Measurements from ENCODE around the gene IL36A.
A peak's percentile ranks its signal among the peaks of the same experiment; 100 is the strongest.

IL36A gene, protein sequence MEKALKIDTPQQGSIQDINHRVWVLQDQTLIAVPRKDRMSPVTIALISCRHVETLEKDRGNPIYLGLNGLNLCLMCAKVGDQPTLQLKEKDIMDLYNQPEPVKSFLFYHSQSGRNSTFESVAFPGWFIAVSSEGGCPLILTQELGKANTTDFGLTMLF

DNA sequence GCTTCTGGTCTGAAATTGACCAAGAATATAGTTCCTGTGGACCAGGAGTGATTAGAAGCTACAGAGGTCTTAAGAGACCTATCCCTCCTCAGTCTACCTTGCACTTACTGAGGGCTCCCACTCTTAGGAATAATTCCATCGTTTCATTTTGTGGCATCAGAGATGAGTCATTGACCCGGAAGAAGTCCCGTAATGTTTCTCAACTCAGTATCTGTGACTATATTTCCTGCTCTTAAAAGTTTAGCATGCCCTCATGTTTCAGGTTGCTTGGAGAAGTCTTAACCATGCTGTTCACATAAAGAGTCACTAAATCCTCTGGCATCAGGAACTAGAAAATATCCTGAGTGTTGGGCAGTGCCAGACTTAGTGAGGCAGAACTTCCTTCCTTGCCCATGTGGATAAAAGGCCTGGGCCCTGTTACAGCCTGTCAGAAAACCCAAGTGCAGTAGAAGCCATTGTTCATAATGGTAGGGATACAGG lies at the start of gene IL36A:
Gene IL36A (plus strand): TSS at position 430 of the 480 bp plus-strand sequence. CDS start 413 bp downstream, outside the sequence.
- H3K4me3 ChIP-seq, result no peak within 1 kb of the TSS
- no peaks in the 10 kb centered on the region for H4K20me1 ChIP-seq
- no peak within 1 kb of the TSS for H3K9ac ChIP-seq
- H3K27ac ChIP-seq, result no peak within 1 kb of the TSS
- no peaks in the 10 kb centered on the region for H3K36me3 ChIP-seq
- no peak for TF ChIP-seq Cebpa-rat (IDR thresholded peaks at IDR 0.05)
- H3K9me3 ChIP-seq (replicated peaks in 1 of 11), result peaks cover 8 to 16% (median 15%) of the 10 kb centered on the region in 11 experiments
- H3K4me1 ChIP-seq, result no peaks in the 10 kb centered on the region
- H3K4me2 ChIP-seq, result no peak within 1 kb of the TSS
- H3K27me3 ChIP-seq, result no peaks in the 10 kb centered on the region

DNA sequence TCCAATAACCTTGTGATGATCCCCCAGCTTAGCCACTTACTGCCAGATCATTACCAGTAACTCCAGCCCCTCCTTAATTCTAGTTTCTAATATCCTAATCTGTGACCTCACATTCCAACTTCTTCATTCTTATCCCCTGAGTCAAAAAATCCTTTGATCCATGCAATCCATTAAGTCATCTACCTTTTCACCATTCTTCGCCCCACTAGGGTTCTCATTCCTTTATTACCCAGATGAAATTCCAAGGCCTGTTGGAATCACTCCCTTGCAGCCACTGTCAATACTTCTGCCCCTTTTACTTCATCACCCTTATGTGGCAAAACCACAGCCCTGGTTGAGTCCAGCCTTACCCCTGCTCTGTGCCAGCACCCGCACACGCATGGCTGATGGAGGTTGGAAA lies 47.7 kb upstream of the IL36A start:
- no peak for TF ChIP-seq Cebpa-rat (IDR thresholded peaks at IDR 0.05)
- Histone ChIP-seq H3K27me3 (no peaks in the 10 kb centered on the region), H3K36me3 (no peaks in the 10 kb centered on the region), H3K9ac (no peak overlapping the region), H3K4me2 (no peak overlapping the region), H3K4me3 (no peak overlapping the region), H4K20me1 (no peaks in the 10 kb centered on the region), H3K9me3 (replicated peaks in 1 of 11) (peaks cover 0 to 2% (median 0%) of the 10 kb centered on the region in 11 experiments; a peak in 1 of 22 replicates), H3K27ac (no peak overlapping the region), H3K4me1 (peaks cover 0 to 10% (median 4%) of the 10 kb centered on the region in 10 experiments; a peak in 9 of 20 replicates)

DNA sequence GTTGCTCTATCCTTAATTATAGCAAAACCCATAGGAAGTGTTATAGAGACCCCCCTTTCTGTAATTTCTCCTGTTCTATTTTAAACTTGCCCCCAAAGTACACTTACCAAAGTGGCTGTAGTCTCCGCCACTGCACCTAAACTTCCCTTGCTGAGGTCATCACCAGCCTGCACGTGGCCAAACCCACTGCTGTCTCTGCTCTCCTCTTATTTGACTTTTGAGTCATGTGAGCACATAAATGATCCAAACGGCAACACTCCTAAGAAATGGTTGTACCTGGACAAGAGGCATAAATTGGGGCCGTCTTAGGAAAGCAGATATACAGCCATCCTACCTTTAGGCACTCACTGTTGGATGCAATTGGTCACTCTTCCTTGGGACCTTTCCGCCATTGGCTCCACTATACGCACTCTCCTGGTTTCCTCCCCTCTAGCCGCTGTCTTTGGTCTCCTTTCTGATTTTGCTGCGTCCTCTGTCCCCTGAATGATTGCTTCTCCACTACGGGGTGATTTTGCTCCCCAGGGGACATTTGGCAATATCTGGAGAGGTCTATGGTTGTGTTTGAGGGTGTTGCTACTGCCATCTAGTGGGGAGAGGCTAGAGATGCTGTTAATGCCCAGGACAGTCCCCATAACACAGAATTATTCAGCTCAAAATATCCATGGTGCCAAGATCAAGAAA lies 46.7 kb upstream of the IL36A start:
- no peak for TF ChIP-seq Cebpa-rat (IDR thresholded peaks at IDR 0.05)
- Histone ChIP-seq H3K36me3 (no peaks in the 10 kb centered on the region), H3K27me3 (no peaks in the 10 kb centered on the region), H3K4me3 (no peak overlapping the region), H3K27ac (no peak overlapping the region; a peak in 1 of 22 replicates), H3K9ac (no peak overlapping the region), H4K20me1 (no peaks in the 10 kb centered on the region), H3K4me2 (peak overlapping the region in 5 of 11 experiments; percentile 9 to 42 (median 18); a peak in 5 of 22 replicates), H3K9me3 (replicated peaks in 1 of 11) (no peaks in the 10 kb centered on the region), H3K4me1 (peaks cover 0 to 10% (median 4%) of the 10 kb centered on the region in 10 experiments; a peak in 9 of 20 replicates)

DNA sequence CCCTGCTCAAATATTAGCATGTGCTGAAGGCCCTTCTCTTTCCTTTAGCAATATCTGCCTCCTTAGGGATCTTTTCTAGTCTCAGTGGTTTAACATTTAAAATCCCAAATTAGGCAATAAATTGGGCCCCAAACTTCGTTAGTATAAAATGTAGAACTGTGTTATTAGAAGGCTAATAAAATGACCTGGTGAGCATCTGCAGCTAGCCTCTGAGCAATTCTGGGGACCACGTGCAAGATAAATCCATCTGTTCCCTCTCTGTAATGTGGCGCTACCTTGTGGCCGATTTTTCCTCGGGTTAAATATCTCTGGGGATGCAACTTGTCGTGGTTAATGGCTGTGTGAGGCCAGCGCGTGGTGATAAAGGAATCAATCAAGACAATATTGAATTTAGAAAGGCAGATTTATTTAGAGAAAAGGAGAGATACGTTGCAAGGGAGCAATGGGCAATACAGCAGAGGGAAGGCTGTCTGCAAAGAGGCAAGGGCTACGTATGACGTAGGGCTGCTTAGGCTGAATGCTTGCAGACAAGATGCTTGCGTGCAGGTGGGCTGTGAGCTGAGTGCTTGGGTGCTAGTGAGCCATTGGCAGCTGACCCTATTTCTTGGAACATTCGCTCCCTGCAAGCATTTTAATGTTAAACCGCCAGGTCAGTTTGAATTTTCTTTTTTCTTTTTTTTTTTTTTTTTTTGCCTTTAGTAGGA lies 46.0 kb upstream of the IL36A start:
- no peaks in the 10 kb centered on the region for H3K27me3 ChIP-seq
- H3K4me2 ChIP-seq, result 0 out of 22 replicates have a peak overlapping the region, but pooled peaks of 2 of the 11 experiments have one; percentile 10 to 32
- H4K20me1 ChIP-seq, result no peaks in the 10 kb centered on the region

DNA sequence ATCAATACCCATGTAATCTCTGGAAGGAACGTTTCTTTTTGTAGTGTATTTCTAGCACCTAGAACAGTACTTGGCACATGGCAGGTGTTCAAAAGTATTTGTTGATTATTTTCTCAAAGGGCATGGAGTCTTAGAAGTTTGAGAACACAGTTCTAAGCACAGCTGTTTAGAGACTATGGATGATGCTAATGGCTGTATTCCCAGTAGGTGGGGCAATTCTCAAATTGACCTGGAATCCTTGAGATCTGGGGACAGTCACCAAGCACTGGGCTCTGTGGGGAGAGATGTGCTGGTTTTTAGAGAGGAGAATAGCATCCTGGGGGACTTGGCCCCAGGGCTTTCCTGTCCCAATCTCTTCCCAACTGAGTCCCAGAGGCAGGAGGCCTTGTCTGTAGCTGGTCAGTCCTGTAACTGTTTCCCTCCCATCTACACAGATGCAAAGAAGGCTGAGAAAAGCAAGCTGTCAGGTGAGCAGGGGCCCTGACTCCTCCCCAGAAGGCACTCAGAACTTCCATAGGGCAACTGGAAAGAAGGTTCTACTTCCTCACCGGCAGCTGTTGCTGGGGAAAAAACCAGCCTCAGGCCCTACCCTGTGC lies 44.9 kb upstream of the IL36A start:
- no peak overlapping the region for H3K4me3 ChIP-seq
- no peak overlapping the region for H3K9ac ChIP-seq
- no peaks in the 10 kb centered on the region for H4K20me1 ChIP-seq
- H3K36me3 ChIP-seq, result no peaks in the 10 kb centered on the region
- no peak overlapping the region for H3K27ac ChIP-seq
- no peaks in the 10 kb centered on the region for H3K9me3 ChIP-seq (replicated peaks in 1 of 11)
- H3K27me3 ChIP-seq, result no peaks in the 10 kb centered on the region
- no peak overlapping the region for H3K4me2 ChIP-seq
- TF ChIP-seq Cebpa-rat (IDR thresholded peaks at IDR 0.05), result no peak
- H3K4me1 ChIP-seq, result peaks cover 0 to 10% (median 4%) of the 10 kb centered on the region in 10 experiments; a peak in 9 of 20 replicates

More for the DNA sequence above, 46.0 kb upstream of the IL36A start:
- peaks cover 0 to 10% (median 4%) of the 10 kb centered on the region in 10 experiments; a peak in 9 of 20 replicates for H3K4me1 ChIP-seq
- no peak for TF ChIP-seq Cebpa-rat (IDR thresholded peaks at IDR 0.05)
- no peak overlapping the region for H3K9ac ChIP-seq
- H3K27ac ChIP-seq, result no peak overlapping the region; a peak in 1 of 22 replicates
- H3K36me3 ChIP-seq, result no peaks in the 10 kb centered on the region
- H3K9me3 ChIP-seq (replicated peaks in 1 of 11), result no peaks in the 10 kb centered on the region
- no peak overlapping the region for H3K4me3 ChIP-seq

DNA sequence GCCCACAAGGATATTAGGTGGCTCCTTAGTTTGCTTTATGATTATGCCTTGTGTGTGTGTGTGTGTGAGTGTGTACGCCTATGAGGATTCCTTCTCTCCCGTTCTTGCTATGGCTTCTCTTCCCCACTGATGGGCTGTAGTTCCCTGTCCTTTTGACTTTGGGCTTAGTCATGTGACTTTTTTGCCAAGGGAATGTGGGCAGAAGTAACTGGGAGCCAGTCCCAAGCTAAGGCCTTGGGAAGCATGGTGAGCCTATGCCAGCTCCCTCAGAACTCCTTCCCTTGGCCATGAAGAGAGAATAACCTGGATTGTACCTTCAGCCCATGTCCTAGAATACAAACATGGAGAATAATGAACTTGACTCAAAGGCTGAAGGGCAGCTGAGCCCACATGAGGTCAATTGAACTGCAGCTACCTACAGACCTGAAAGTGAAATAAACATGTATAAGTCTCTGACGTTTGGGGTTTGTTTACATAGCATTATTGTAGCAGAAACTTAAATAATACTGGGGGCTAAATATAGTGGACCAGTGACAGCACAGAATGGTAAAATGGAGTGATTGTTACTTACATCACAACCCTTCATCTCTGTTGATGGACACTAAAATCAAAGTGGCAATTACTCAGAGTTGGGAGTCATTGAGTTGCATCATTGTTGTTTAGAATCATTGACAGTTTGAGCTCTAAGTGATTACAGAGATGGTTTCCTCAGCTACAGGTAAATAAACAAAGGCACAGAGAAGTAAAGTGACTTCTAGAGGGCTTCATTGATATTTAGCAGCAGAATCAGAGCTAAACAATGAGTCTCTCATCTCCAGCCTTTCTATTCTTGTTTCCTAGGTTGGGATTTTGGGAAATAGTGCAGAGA lies 42.7 kb upstream of the IL36A start:
- no peaks in the 10 kb centered on the region for H4K20me1 ChIP-seq
- no peak overlapping the region for H3K9ac ChIP-seq
- H3K4me2 ChIP-seq, result no peak overlapping the region
- H3K9me3 ChIP-seq (replicated peaks in 1 of 11), result no peaks in the 10 kb centered on the region
- TF ChIP-seq Cebpa-rat (IDR thresholded peaks at IDR 0.05), result no peak
- H3K36me3 ChIP-seq, result no peaks in the 10 kb centered on the region
- H3K27ac ChIP-seq, result no peak overlapping the region
- peaks cover 0 to 10% (median 4%) of the 10 kb centered on the region in 10 experiments; a peak in 9 of 20 replicates for H3K4me1 ChIP-seq
- no peak overlapping the region for H3K4me3 ChIP-seq
- H3K27me3 ChIP-seq, result no peaks in the 10 kb centered on the region

DNA sequence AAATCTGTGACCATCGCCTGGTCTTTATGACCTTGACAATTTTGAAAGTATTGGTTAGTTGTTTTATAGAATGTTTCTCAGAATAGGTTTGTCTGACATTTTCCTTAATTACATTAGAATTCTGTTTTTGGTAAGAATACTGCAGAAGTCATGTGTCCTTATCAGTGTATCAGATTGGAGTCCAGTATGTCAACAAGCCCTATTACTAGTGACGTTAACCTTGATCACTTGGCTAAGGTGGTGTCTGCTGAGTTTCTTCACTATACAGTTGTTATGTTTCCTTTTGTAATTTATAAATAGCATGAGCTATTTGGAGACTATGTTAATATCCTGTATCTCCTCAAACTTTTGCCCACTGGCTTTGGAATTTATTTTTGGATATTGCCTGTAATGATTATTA lies 38.2 kb upstream of the IL36A start:
- Histone ChIP-seq H3K36me3 (no peaks in the 10 kb centered on the region), H3K27me3 (no peaks in the 10 kb centered on the region), H3K27ac (no peak overlapping the region), H4K20me1 (no peaks in the 10 kb centered on the region), H3K4me3 (no peak overlapping the region), H3K4me2 (no peak overlapping the region), H3K9ac (no peak overlapping the region), H3K4me1 (0 out of 20 replicates have a peak, but pooled peaks cover 0 to 4% (median 0%) of the 10 kb centered on the region in 10 experiments), H3K9me3 (replicated peaks in 1 of 11) (no peaks in the 10 kb centered on the region)
- TF ChIP-seq Cebpa-rat (IDR thresholded peaks at IDR 0.05), result no peak

DNA sequence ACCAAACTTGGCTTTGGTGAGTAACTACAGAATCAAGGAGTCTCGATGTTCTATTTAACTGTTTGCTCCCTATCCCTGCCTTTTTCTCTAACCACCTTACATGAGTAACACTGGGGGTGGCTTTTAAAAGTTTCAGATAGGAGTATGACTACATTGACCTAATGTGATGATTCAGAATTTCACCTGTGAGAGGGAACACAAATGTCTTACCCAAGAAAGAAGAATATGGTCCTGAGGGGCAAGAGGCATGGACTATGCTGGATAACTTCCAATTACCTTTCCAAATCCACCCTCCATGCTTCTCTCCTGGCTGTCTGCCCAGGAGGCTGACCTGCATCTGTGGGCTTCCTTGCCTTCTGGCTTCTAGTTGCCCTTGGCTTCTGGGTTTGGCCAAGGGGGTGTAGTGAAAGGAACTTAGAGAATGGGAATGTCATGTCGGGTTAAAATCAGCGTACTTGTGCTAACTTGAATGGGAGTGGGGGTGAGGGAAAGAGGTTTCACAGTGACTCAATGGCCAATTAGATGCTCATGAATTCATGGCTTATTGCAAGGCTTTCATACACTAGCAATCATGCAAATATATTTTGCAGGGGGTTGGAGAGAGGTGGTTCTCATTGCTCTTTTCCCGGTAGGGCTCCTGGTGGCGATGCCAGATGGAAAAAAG lies 32.7 kb upstream of the IL36A start:
- no peaks in the 10 kb centered on the region for H3K27me3 ChIP-seq
- H3K9ac ChIP-seq, result no peak overlapping the region
- no peak overlapping the region for H3K4me2 ChIP-seq
- H3K4me3 ChIP-seq, result no peak overlapping the region
- H3K9me3 ChIP-seq (replicated peaks in 1 of 11), result no peaks in the 10 kb centered on the region
- TF ChIP-seq Cebpa-rat (IDR thresholded peaks at IDR 0.05), result no peak
- peaks cover 0 to 5% (median 0%) of the 10 kb centered on the region in 10 experiments; a peak in 3 of 20 replicates for H3K4me1 ChIP-seq
- no peak overlapping the region for H3K27ac ChIP-seq
- no peaks in the 10 kb centered on the region for H4K20me1 ChIP-seq
- no peaks in the 10 kb centered on the region for H3K36me3 ChIP-seq
